ENCODE measurements around the gene SERPINA9.

SERPINA9 gene

GRCh38 chr14:94469261-94469660, 6.7 kb downstream of the SERPINA9 start:
- TF ChIP-seq, protein P1, sequence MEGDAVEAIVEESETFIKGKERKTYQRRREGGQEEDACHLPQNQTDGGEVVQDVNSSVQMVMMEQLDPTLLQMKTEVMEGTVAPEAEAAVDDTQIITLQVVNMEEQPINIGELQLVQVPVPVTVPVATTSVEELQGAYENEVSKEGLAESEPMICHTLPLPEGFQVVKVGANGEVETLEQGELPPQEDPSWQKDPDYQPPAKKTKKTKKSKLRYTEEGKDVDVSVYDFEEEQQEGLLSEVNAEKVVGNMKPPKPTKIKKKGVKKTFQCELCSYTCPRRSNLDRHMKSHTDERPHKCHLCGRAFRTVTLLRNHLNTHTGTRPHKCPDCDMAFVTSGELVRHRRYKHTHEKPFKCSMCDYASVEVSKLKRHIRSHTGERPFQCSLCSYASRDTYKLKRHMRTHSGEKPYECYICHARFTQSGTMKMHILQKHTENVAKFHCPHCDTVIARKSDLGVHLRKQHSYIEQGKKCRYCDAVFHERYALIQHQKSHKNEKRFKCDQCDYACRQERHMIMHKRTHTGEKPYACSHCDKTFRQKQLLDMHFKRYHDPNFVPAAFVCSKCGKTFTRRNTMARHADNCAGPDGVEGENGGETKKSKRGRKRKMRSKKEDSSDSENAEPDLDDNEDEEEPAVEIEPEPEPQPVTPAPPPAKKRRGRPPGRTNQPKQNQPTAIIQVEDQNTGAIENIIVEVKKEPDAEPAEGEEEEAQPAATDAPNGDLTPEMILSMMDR (IDR thresholded peaks at IDR 0.05; ENCODE audit: low read depth, low read length) = no peak

DNA sequence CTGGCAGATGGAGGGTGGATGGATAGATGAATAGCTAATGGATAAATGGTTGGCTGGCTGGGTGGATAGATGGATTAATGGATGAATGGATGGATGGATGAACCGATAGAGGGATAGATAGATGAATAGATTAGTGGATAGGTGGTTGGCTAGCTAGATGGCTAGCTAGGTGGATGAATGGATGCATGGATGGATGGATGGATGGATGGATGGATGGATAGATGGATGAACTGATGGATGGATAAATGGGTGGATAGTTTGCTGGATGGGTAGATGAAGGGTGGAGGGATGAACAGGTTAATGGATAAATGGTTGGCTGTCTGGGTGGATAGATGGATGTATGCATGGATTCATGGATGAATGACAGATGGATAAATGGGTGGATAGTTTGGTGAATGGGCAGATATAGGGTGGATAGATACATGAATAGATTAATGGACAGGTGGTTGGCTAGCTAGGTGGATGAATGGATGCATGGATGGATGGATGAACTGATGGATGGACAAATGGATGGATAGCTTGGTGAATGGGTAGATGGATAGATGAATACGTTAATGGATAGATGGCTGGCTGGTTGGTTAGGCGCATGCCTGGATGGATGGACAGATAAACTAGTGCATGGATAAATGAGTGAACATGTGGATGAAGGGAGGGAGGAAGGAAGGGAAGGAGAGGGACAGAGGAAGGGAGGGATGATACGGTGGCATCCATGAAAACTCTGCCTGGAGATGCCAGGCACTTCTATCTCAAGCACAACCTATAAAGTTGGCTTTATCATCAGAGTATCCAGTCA, 8.1 kb downstream of the SERPINA9 start:
- TF ChIP-seq, protein P1 (IDR thresholded peaks at IDR 0.05; ENCODE audit: low read depth, low read length) = no peak
- DNase-seq (ENCODE audit: extremely low read depth, low read depth) = no peak

More at GRCh38 chr14:94469261-94469660, 6.7 kb downstream of the SERPINA9 start:
- DNase-seq (ENCODE audit: extremely low read depth, low read depth) = no peak

DNA sequence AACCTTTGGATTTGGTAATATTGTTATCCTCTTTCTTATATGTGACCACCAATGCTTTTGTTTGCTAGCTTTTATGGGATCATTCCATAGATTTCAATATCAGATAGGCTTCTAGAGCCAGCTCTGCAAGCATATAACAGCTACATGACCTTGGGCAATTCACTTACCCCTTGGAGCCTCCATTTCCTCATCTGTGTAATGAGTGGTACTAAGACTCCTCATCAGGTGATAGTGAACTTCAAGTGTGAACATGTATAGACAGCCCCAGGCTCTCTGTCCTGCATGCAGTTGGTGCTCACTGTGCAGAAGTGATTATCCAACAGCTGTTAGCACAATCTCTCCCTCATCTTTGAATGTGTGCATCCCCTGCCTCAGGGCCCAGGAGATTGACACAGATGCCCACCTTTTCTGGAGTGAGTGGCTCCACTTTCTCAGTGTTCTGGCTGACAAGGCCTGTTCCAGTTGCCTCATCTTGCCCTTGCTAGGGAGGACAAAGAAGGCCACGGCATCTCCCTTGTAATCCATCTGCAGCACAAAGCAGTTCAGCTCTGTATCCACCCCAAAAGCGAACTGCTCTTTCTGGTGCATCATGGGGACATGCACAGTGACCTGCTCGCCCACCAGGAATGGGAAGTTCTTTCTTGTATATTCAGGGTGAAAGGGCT, 9.2 kb downstream of the SERPINA9 start:
- no peak for DNase-seq (ENCODE audit: extremely low read depth, low read depth)
- TF ChIP-seq, protein P1 (IDR thresholded peaks at IDR 0.05; ENCODE audit: low read depth, low read length) = no peak

- TF ChIP-seq, protein P1 (IDR thresholded peaks at IDR 0.05; ENCODE audit: low read depth, low read length) = no peak
- no peak for DNase-seq (ENCODE audit: extremely low read depth, low read depth)
Observed at GRCh38 chr14:94465042-94465441, 11.0 kb downstream of the SERPINA9 start.

DNA sequence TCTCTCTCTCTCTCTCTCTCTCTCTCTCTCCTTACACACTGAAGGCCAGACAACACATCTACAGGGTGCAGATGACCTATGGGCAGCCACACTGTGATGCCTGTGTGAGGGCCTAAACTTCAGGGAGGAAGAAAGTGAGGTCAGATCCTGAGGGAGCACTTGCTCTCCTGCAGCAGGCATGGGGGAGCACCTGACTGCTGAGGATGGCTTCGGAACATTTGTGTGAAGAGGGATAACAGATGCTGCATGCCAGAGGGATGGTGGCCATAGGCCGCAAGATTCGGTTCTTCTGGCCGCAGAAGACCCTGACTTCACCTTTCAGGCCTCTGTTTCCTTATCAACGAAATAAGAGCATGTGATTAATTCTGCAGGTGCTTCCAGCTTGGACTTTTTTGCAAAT, 11.7 kb downstream of the SERPINA9 start:
- TF ChIP-seq, protein P1 (IDR thresholded peaks at IDR 0.05; ENCODE audit: low read depth, low read length) = no peak
- DNase-seq (ENCODE audit: extremely low read depth, low read depth) = no peak

DNA sequence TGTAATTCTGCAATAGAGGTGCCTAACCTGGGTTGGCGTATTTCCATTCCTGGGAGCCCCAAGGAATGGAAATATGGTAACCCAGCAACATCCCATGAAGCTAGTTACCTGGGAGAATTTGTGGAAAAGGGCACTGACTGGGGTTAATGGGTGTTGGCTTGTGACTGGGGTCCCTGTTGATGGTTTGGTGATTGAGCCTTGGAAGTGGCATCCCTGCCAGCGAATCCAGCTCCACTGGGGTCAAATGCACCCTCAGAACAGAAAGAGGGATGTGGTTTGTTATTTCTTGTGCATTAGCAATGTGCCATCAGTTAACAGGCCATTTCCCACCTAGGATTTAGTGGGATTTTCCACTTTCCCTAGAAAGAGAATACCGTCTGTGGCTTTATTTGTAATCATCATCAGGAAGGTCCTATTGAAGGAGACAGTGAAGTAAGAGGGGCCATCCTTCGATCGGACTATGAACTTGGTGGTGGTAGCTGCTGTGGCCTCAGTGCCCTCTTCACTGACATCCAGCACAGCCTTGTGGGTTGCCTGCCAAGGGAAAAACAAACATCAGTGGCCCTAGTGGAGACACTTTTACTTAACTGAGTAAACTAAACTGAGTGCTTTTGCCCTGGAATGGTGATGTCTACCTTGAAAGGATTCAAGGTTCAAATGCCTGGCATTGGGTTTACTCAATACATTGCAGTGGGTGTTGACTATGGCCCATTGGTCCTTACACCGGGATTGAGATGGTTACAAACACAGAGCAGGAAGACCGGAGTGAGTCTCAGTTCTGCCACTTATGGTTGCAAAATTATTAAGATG, 13.0 kb downstream of the SERPINA9 start:
- DNase-seq (ENCODE audit: extremely low read depth, low read depth) = no peak
- TF ChIP-seq, protein P1 (IDR thresholded peaks at IDR 0.05; ENCODE audit: low read depth, low read length) = no peak
